GM12878 (cell line): ENCODE data around the gene OR2T6. TPM values are rescaled to one million over a fixed set of nuclear protein-coding genes. Genes with fewer than 3 reads are reported as not detected.

Experiments
- ATAC-seq: fragments of 200-7000 bp; cut with Tn5 transposase; 3 replicates; pipeline ENCODE4 v1.9.1; 2020; ENCODE audit warnings: mild to moderate bottlenecking, moderate library complexity
- BruUV-seq: library from RNA; stranded (reverse); fragments of 400-500 nt; replicated peaks from 2 replicates; lab custom pipeline; 2021; lab: Mats Ljungman, UMichigan
- CTCF ChIA-PET: fragments of 300-600 bp; sonication (Branson Sonifier 250); formaldehyde crosslinking; extraction: SDS; loops from one replicate; lab custom pipeline; 2021; ENCODE audit warnings: inconsistent platforms; lab: Yijun Ruan, JAX
- POLR2A ChIA-PET: fragments of 350-600 bp; formaldehyde crosslinking; extraction: SDS; loops from one replicate; lab custom pipeline; 2021; ENCODE audit warnings: inconsistent platforms; lab: Charles Lee
- RAD21 ChIA-PET: fragments of 300-600 bp; sonication (Branson Sonifier 250); formaldehyde crosslinking; loops from one replicate; lab custom pipeline; 2023; ENCODE audit warnings: antibody characterized with exemption; ENCODE audit not compliant: unreplicated experiment; lab: Charles Lee
- SMC1A ChIA-PET: fragments of 300-600 bp; sonication (Branson Sonifier 250); formaldehyde crosslinking; loops from one replicate; lab custom pipeline; 2023; ENCODE audit not compliant: unreplicated experiment, uncharacterized antibody; lab: Charles Lee
- DNase-seq: peaks from one replicate; pipeline ENCODE4 v3.0.0-alpha.2; 2011; ENCODE audit warnings: low read depth, low spot score
- FAIRE-seq: peaks from 3 replicates; lab custom pipeline; 2011; peaks lifted over from hg19 to GRCh38; lab: Jason Lieb, UNC
- H2AFZ ChIP-seq: 2 replicates; pipeline ENCODE4 v1.6.0; 2011; ENCODE audit warnings: low read depth, low read length, control low read depth; ENCODE audit not compliant: control insufficient read depth
- H3K27ac ChIP-seq: 2 replicates; pipeline ENCODE4 v1.5.1; 2011; ENCODE audit warnings: control low read depth; ENCODE audit not compliant: control insufficient read depth, insufficient read depth
- H3K27me3 ChIP-seq, 2 experiments: replicated peaks in 1 of 2; 2 replicates each; pipeline versions ENCODE4 v1.6.0 to v1.6.1; 2011; ENCODE audit warnings: low read length in 1 of 2; ENCODE audit not compliant: control insufficient read depth in 2 of 2, insufficient read depth in 2 of 2
- H3K36me3 ChIP-seq, 2 experiments: 2 replicates each; pipeline ENCODE4 v1.5.1; 2011; ENCODE audit warnings: low read length in 1 of 2; ENCODE audit not compliant: control insufficient read depth in 2 of 2, insufficient read depth in 2 of 2
- H3K4me1 ChIP-seq: 2 replicates; pipeline ENCODE4 v1.6.1; 2011; ENCODE audit warnings: mild to moderate bottlenecking, low read length, moderate library complexity, mixed read lengths; ENCODE audit not compliant: control insufficient read depth, insufficient read depth
- H3K4me2 ChIP-seq: 2 replicates; pipeline ENCODE4 v1.6.0; 2011; ENCODE audit warnings: control low read depth; ENCODE audit not compliant: control insufficient read depth, insufficient read depth
- H3K4me3 ChIP-seq: fragments of 200-600 bp; sonication (generic); 2 replicates; pipeline ENCODE4 v1.5.1; 2016
- H3K79me2 ChIP-seq: 2 replicates; pipeline ENCODE4 v1.6.0; 2011; ENCODE audit warnings: low read length; ENCODE audit not compliant: control insufficient read depth, insufficient read depth
- H3K9ac ChIP-seq: 2 replicates; pipeline ENCODE4 v1.8.0; 2011; ENCODE audit warnings: low read length, control low read depth, mixed read lengths; ENCODE audit not compliant: control insufficient read depth, insufficient read depth
- H3K9me3 ChIP-seq: replicated peaks from 3 replicates; pipeline ENCODE4 v1.5.1; 2011; ENCODE audit warnings: mild to moderate bottlenecking, low read length; ENCODE audit not compliant: control insufficient read depth, insufficient read depth
- H4K20me1 ChIP-seq: 2 replicates; pipeline ENCODE4 v1.6.0; 2011; ENCODE audit not compliant: control insufficient read depth, insufficient read depth
- BMI1 ChIP-seq: fragments of 450-650 bp; IDR thresholded peaks from 2 replicates; pipeline ENCODE4 v1.6.1; 2016; ENCODE audit warnings: mild to moderate bottlenecking, moderate library complexity, borderline replicate concordance
- CBX5 ChIP-seq: sonication (generic); IDR thresholded peaks from 2 replicates; pipeline ENCODE4 v1.6.1; 2016; ENCODE audit warnings: low read depth, moderate library complexity, mild to moderate bottlenecking, inconsistent platforms
- IRF4 ChIP-seq: IDR thresholded peaks from 2 replicates; pipeline ENCODE4 v1.6.1; 2011; ENCODE audit warnings: low read depth, low read length
- NBN ChIP-seq: fragments of 450-650 bp; IDR thresholded peaks from 2 replicates; pipeline ENCODE4 v1.6.1; 2016
- RAD21 ChIP-seq: IDR thresholded peaks from 2 replicates; pipeline ENCODE4 v1.6.1; 2011; ENCODE audit warnings: mild to moderate bottlenecking, low read depth, low read length, moderate library complexity; ENCODE audit not compliant: insufficient read depth
- SMC3 ChIP-seq: IDR thresholded peaks from 2 replicates; pipeline ENCODE4 v1.6.1; 2011; ENCODE audit warnings: low read length, improper control_type of control experiment, borderline replicate concordance
- ZNF217 ChIP-seq: fragments of 450-650 bp; IDR thresholded peaks from 2 replicates; pipeline ENCODE4 v1.6.1; 2017; ENCODE audit warnings: antibody characterized with exemption, mild to moderate bottlenecking
- ZZZ3 ChIP-seq: IDR thresholded peaks from 2 replicates; pipeline ENCODE4 v1.6.1; 2011; ENCODE audit warnings: low read depth; ENCODE audit not compliant: control insufficient read depth, insufficient read length
- WGBS: methylation state at CpG from one replicate; pipeline ENCODE4 v1.1.6; 2016; ENCODE audit warnings: low lambda C conversion rate; ENCODE audit not compliant: insufficient replicate concordance, insufficient coverage; ENCODE audit errors: missing lambda C conversion rate; 5-methylcytosine and 5-hydroxymethylcytosine counted together
- in situ Hi-C: fragments of 300-500 bp; cut with MboI; formaldehyde crosslinking; loops from 9 replicates; pipeline ENCODE4 v1.14.3; 2018; ENCODE audit warnings: mixed read lengths
- intact Hi-C: fragments of 100-400 bp; cut with micrococcal nuclease; formaldehyde crosslinking; loops from one replicate; pipeline ENCODE4 v1.14.2; 2022; ENCODE audit not compliant: unreplicated experiment
- polyA plus RNA-seq, 11 experiments: library from polyadenylated mRNA; depleted of rRNA in 4 of 11; unstranded in 6 of 11; stranded (reverse) in 5 of 11; fragments of >200 nt; fragmentation: Nextera tagmentation in 4 of 11; fragmentation: Illumina TruSeq in 1 of 11; extraction: Ambion mirVana in 4 of 11; extraction: Trizol in 1 of 11; gene quantifications; 1 replicate in 1 of 11; 2 replicates in 10 of 11; pipeline versions ENCODE4 v1.2.1 to v1.2.3, GENCODE V29; 2011 to 2016; ENCODE audit warnings: inconsistent platforms in 2 of 11, missing spikeins in 2 of 11, low read depth in 1 of 11
- total RNA-seq, 4 experiments: library from RNA; depleted of rRNA in 3 of 4; stranded (reverse); fragments of >200 nt in 3 of 4; fragmentation: Illumina TruSeq in 1 of 4; extraction: Trizol in 1 of 4; gene quantifications; 2 replicates each; pipeline versions ENCODE4 v1.2.1 to v1.2.3, GENCODE V29; 2013 to 2021
- TF ChIP-seq, protein P1 (sequence below), 3 experiments: IDR thresholded peaks in 2 of 3; conservative IDR thresholded peaks in 1 of 3; 2 replicates each; pipeline ENCODE4 v1.5.1; 2011; ENCODE audit warnings: low read depth in 3 of 3, low read length in 3 of 3, mild to moderate bottlenecking in 3 of 3, control low read depth in 2 of 3, moderate library complexity in 2 of 3, inconsistent platforms in 1 of 3, mixed read lengths in 1 of 3; ENCODE audit not compliant: control insufficient read depth in 2 of 3, insufficient read depth in 1 of 3; ENCODE audit errors: extremely low read depth in 1 of 3
- TF ChIP-seq, protein P2 (sequence below): fragments of 450-650 bp; IDR thresholded peaks from 2 replicates; pipeline ENCODE4 v1.6.1; 2017; ENCODE audit warnings: low read depth, mild to moderate bottlenecking, moderate library complexity
- TF ChIP-seq, protein P3 (sequence below): IDR thresholded peaks from 2 replicates; pipeline ENCODE4 v1.6.1; 2012; ENCODE audit warnings: low read length, inconsistent platforms

Gene OR2T6
- total and polyA plus RNA-seq, 10 of the 15 experiments (the other 5 are each of a cell fraction or from before 2014, with no cell fraction given), result not detected

DNA sequence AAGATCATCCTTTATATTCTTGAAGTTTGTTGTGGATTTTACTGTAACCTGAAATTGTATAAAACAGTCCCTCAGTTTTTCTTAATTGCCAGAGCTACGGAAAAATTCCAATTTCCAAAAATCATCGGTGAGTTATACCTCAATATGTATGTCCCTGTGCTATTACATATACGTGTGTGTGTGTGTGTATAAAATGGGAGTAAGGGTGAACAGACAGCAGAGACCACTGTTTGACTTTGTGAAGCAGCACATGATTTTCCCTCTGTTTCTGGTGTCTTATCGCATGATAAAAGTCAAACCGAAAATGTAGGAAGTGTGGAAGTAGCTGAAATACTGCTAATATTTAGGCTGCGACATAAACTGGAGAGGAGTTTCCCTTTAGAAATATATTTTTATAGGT lies 28.5 kb downstream of the OR2T6 start:
- BruUV-seq, result no TSS peak
- 83% methylated on average over 6 of the region's 6 CpGs for WGBS
- H3K9me3 ChIP-seq, result peaks cover 6% of the 10 kb centered on the region; the same call in 2 of the 3 replicates
- in situ Hi-C loops (no loop called here), intact Hi-C loops (loop anchor here (1.0 to 2.0 kb wide), 3 partner anchors 161 to 401 kb away; no protein-coding TSS in a partner anchor)
- RAD21 ChIA-PET, result interaction anchor here (1.5 to 3.7 kb wide), 4 partner anchors 27 to 402 kb away, joined by 5 to 45 read pairs (median 20); no protein-coding TSS in a partner anchor
- H2AFZ ChIP-seq, result no peak overlapping the region
- no peaks in the 10 kb centered on the region; a peak in 1 of 4 replicates for H3K36me3 ChIP-seq
- FAIRE-seq (peak; percentile 98), ATAC-seq (no peak), DNase-seq (peak; percentile 76)
- SMC1A ChIA-PET, result interaction anchor here (0.6 to 4.1 kb wide), 15 partner anchors 13 to 417 kb away, joined by 3 to 61 read pairs (median 4); no protein-coding TSS in a partner anchor
- TF ChIP-seq, protein P1, sequence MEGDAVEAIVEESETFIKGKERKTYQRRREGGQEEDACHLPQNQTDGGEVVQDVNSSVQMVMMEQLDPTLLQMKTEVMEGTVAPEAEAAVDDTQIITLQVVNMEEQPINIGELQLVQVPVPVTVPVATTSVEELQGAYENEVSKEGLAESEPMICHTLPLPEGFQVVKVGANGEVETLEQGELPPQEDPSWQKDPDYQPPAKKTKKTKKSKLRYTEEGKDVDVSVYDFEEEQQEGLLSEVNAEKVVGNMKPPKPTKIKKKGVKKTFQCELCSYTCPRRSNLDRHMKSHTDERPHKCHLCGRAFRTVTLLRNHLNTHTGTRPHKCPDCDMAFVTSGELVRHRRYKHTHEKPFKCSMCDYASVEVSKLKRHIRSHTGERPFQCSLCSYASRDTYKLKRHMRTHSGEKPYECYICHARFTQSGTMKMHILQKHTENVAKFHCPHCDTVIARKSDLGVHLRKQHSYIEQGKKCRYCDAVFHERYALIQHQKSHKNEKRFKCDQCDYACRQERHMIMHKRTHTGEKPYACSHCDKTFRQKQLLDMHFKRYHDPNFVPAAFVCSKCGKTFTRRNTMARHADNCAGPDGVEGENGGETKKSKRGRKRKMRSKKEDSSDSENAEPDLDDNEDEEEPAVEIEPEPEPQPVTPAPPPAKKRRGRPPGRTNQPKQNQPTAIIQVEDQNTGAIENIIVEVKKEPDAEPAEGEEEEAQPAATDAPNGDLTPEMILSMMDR (IDR thresholded peaks at IDR 0.05 in 2 of 3, conservative IDR thresholded peaks at IDR 0.05 in 1 of 3; ENCODE audit: control insufficient read depth in 2 of 3, extremely low read depth in 1 of 3, insufficient read depth in 1 of 3, low read depth in 3 of 3, low read length in 3 of 3), result peak; percentile 5 to 39 (median 22); a peak in 5 of 6 replicates
- no peak for TF ChIP-seq ZZZ3
- no peak for TF ChIP-seq CBX5
- TF ChIP-seq, protein P2, sequence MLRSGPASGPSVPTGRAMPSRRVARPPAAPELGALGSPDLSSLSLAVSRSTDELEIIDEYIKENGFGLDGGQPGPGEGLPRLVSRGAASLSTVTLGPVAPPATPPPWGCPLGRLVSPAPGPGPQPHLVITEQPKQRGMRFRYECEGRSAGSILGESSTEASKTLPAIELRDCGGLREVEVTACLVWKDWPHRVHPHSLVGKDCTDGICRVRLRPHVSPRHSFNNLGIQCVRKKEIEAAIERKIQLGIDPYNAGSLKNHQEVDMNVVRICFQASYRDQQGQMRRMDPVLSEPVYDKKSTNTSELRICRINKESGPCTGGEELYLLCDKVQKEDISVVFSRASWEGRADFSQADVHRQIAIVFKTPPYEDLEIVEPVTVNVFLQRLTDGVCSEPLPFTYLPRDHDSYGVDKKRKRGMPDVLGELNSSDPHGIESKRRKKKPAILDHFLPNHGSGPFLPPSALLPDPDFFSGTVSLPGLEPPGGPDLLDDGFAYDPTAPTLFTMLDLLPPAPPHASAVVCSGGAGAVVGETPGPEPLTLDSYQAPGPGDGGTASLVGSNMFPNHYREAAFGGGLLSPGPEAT, result no peak
- TF ChIP-seq RAD21, result peak; percentile 51
- TF ChIP-seq IRF4, result 0 out of 2 replicates have a peak, but pooled peaks have one; percentile 32
- TF ChIP-seq NBN, result no peak
- TF ChIP-seq ZNF217, result no peak
- peak; percentile 36; the same call in 1 of the 2 replicates for TF ChIP-seq SMC3
- TF ChIP-seq BMI1, result no peak
- TF ChIP-seq, protein P3, sequence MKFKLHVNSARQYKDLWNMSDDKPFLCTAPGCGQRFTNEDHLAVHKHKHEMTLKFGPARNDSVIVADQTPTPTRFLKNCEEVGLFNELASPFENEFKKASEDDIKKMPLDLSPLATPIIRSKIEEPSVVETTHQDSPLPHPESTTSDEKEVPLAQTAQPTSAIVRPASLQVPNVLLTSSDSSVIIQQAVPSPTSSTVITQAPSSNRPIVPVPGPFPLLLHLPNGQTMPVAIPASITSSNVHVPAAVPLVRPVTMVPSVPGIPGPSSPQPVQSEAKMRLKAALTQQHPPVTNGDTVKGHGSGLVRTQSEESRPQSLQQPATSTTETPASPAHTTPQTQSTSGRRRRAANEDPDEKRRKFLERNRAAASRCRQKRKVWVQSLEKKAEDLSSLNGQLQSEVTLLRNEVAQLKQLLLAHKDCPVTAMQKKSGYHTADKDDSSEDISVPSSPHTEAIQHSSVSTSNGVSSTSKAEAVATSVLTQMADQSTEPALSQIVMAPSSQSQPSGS, result no peak
- peaks cover 8% of the 10 kb centered on the region for H3K4me1 ChIP-seq
- H3K27me3 ChIP-seq, result no peaks in the 10 kb centered on the region
- CTCF ChIA-PET, result interaction anchor here (1.0 to 2.0 kb wide), 11 partner anchors 17 to 410 kb away, joined by 3 to 44 read pairs (median 4); partner anchors contain the start of gene OR2T2
- no peak overlapping the region for H3K9ac ChIP-seq
- no peak overlapping the region for H3K27ac ChIP-seq
- POLR2A ChIA-PET, result interaction anchor here (1.6 kb wide), 1 partner anchor 401 kb away, joined by 8 read pairs; no protein-coding TSS in a partner anchor
- no peak overlapping the region for H3K4me3 ChIP-seq
- H3K79me2 ChIP-seq, result no peaks in the 10 kb centered on the region
- H4K20me1 ChIP-seq, result no peaks in the 10 kb centered on the region
- no peak overlapping the region for H3K4me2 ChIP-seq
